Loucy (cell line): ENCODE measurements around the gene PC.

Source experiments
- H2AFZ ChIP-seq: fragments of 200-600 bp; sonication (generic); 2 replicates; pipeline ENCODE4 v1.6.0; 2016; ENCODE audit warnings: antibody characterized with exemption, mild to moderate bottlenecking, low read length, moderate library complexity
- H3F3A ChIP-seq: fragments of 200-600 bp; 2 replicates; pipeline ENCODE4 v1.6.0; 2016; ENCODE audit warnings: antibody characterized with exemption, low read depth, mild to moderate bottlenecking
- H3K27me3 ChIP-seq: fragments of 200-600 bp; sonication (generic); 2 replicates; pipeline ENCODE4 v1.6.1; 2014; ENCODE audit warnings: low read length, mild to moderate bottlenecking; ENCODE audit not compliant: insufficient read depth, poor library complexity, severe bottlenecking
- H3K36me3 ChIP-seq: fragments of 200-600 bp; sonication (generic); 2 replicates; pipeline ENCODE4 v1.6.1; 2016; ENCODE audit warnings: low read length; ENCODE audit not compliant: insufficient read depth
- H3K4me1 ChIP-seq: fragments of 200-600 bp; sonication (generic); 2 replicates; pipeline ENCODE4 v1.5.1; 2014; ENCODE audit warnings: low read length, mild to moderate bottlenecking; ENCODE audit not compliant: insufficient read depth, poor library complexity, severe bottlenecking
- H3K4me2 ChIP-seq: fragments of 200-600 bp; sonication (generic); 2 replicates; pipeline ENCODE4 v1.6.0; 2014; ENCODE audit warnings: antibody characterized with exemption, low read length, low read depth, mild to moderate bottlenecking; ENCODE audit not compliant: poor library complexity, severe bottlenecking
- H3K4me3 ChIP-seq: fragments of 200-600 bp; sonication (generic); 2 replicates; pipeline ENCODE4 v1.5.1; 2014; ENCODE audit warnings: low read length, mild to moderate bottlenecking, mixed read lengths; ENCODE audit not compliant: poor library complexity, severe bottlenecking
- H3K79me2 ChIP-seq: fragments of 200-600 bp; sonication (generic); 2 replicates; pipeline ENCODE4 v1.6.1; 2014; ENCODE audit warnings: low read length; ENCODE audit not compliant: insufficient read depth
- H3K9ac ChIP-seq: fragments of 200-600 bp; sonication (generic); 2 replicates; pipeline ENCODE4 v1.6.0; 2014; ENCODE audit warnings: mild to moderate bottlenecking, low read depth, low read length, moderate library complexity; ENCODE audit not compliant: poor library complexity, severe bottlenecking
- H3K9me2 ChIP-seq: fragments of 200-600 bp; sonication (generic); replicated peaks from 2 replicates; pipeline ENCODE4 v1.6.1; 2016; ENCODE audit warnings: low read depth, low read length, mixed read lengths
- H3K9me3 ChIP-seq: fragments of 200-600 bp; sonication (generic); 2 replicates; pipeline ENCODE4 v1.6.1; 2014; ENCODE audit warnings: mild to moderate bottlenecking, antibody characterized with exemption, low read length, low read depth; ENCODE audit not compliant: insufficient read depth
- H4K20me1 ChIP-seq: fragments of 200-600 bp; sonication (generic); 2 replicates; pipeline ENCODE4 v1.6.0; 2014; ENCODE audit warnings: antibody characterized with exemption, low read length, mild to moderate bottlenecking; ENCODE audit not compliant: insufficient read depth, poor library complexity, severe bottlenecking
- EZH2phosphoT487 ChIP-seq: fragments of 200-600 bp; IDR thresholded peaks from 2 replicates; pipeline ENCODE4 v1.6.1; 2018; ENCODE audit warnings: antibody characterized with exemption, mild to moderate bottlenecking, moderate library complexity, borderline replicate concordance
- TF ChIP-seq, protein P1 (sequence below): fragments of 200-600 bp; sonication (generic); conservative IDR thresholded peaks from 2 replicates; pipeline ENCODE4 v1.5.1; 2014; ENCODE audit warnings: mild to moderate bottlenecking, antibody characterized with exemption, low read length

PC gene

DNA sequence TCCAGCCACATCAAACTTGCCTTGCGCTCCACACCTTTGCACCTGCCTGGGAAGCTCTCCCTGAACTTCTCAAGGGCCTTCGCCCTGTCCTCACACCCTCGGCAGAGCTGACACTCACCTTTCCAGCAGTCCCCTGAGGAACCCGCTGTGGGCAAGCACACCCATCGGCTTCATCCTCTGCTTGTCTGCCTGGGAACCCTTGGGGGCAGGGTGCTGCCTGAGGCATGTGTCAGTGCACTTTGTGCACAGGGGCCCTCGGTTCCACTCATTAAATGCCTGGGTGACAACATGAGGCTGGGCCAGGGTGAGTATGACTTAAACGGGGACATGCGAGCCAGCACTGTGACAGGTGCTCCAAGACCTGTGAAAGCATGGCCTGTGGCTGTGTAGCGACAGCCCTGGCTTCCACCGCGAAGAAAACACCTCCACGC lies 103.9 kb downstream of the PC start:
- Histone ChIP-seq H3K4me3 (no peak overlapping the region), H3K9me2 (no peaks in the 10 kb centered on the region), H4K20me1 (peaks cover 5% of the 10 kb centered on the region), H3K9ac (no peak overlapping the region), H3K4me1 (peaks cover 21% of the 10 kb centered on the region), H3K4me2 (no peak overlapping the region), H3F3A (no peaks in the 10 kb centered on the region), H2AFZ (no peak overlapping the region), H3K36me3 (no peaks in the 10 kb centered on the region), H3K79me2 (peaks cover 32% of the 10 kb centered on the region), H3K9me3 (no peaks in the 10 kb centered on the region), H3K27me3 (no peaks in the 10 kb centered on the region)
- TF ChIP-seq EZH2phosphoT487 = no peak
- TF ChIP-seq, protein P1, sequence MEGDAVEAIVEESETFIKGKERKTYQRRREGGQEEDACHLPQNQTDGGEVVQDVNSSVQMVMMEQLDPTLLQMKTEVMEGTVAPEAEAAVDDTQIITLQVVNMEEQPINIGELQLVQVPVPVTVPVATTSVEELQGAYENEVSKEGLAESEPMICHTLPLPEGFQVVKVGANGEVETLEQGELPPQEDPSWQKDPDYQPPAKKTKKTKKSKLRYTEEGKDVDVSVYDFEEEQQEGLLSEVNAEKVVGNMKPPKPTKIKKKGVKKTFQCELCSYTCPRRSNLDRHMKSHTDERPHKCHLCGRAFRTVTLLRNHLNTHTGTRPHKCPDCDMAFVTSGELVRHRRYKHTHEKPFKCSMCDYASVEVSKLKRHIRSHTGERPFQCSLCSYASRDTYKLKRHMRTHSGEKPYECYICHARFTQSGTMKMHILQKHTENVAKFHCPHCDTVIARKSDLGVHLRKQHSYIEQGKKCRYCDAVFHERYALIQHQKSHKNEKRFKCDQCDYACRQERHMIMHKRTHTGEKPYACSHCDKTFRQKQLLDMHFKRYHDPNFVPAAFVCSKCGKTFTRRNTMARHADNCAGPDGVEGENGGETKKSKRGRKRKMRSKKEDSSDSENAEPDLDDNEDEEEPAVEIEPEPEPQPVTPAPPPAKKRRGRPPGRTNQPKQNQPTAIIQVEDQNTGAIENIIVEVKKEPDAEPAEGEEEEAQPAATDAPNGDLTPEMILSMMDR = no peak

DNA sequence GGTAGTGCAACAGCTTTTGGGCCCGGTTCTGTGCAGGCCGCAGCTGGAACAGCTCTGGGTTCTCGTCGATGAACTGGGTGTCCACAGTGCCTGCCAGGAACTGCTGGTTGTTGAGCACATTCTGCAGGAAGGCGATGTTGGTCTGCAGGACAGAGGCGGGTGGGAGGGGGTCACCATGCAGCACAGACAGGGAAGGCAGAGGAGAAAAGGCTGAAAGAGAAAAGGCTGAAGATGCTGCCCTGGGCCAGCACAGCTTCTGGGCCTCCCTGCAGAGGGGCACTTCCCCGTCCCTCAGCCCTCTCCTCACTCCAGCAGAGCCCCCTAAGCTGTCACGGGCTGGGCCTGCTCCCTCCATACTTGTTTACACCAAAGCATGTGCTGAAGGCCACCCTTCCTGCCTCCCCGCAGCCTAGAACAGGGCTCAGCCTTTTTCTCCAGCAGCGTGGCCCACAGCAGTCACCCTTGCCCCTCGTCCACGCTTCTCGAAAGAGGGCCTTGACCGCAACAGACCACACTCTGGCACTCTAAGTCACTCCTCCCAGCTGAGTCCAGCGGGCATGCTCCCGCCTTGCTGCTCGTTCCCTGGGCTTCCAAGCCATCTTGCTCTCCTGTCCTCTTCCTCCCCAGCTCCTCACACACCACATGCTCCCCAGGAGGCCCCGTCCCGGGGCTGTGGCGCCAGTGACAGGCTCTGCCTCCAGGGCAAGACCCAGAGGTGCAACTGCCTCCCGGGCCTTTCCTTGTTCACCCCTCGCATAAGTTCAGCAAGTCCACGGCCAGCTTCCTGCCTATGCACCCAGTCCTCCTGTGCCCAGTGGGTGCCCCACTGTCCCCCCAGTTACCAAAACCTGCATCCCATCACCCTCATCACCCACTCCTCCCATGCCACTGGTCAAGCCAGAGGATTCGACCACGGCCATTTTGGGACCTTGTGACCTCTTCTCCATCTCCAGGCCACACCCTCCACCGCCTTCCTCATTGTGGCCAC lies 104.6 kb downstream of the PC start:
- H3K4me1 ChIP-seq = peaks cover 21% of the 10 kb centered on the region
- H3K9me3 ChIP-seq = no peaks in the 10 kb centered on the region
- H3K9me2 ChIP-seq = no peaks in the 10 kb centered on the region
- no peaks in the 10 kb centered on the region for H3K27me3 ChIP-seq
- peaks cover 6% of the 10 kb centered on the region; the same call in 1 of the 2 replicates for H3K36me3 ChIP-seq
- H3K4me3 ChIP-seq = no peak overlapping the region
- no peak overlapping the region for H3K9ac ChIP-seq
- H3K79me2 ChIP-seq = peaks cover 25% of the 10 kb centered on the region
- peaks cover 5% of the 10 kb centered on the region for H4K20me1 ChIP-seq
- no peak overlapping the region for H3K4me2 ChIP-seq
- TF ChIP-seq, protein P1 = no peak
- TF ChIP-seq EZH2phosphoT487 = no peak
- H2AFZ ChIP-seq = no peak overlapping the region
- H3F3A ChIP-seq = no peaks in the 10 kb centered on the region

DNA sequence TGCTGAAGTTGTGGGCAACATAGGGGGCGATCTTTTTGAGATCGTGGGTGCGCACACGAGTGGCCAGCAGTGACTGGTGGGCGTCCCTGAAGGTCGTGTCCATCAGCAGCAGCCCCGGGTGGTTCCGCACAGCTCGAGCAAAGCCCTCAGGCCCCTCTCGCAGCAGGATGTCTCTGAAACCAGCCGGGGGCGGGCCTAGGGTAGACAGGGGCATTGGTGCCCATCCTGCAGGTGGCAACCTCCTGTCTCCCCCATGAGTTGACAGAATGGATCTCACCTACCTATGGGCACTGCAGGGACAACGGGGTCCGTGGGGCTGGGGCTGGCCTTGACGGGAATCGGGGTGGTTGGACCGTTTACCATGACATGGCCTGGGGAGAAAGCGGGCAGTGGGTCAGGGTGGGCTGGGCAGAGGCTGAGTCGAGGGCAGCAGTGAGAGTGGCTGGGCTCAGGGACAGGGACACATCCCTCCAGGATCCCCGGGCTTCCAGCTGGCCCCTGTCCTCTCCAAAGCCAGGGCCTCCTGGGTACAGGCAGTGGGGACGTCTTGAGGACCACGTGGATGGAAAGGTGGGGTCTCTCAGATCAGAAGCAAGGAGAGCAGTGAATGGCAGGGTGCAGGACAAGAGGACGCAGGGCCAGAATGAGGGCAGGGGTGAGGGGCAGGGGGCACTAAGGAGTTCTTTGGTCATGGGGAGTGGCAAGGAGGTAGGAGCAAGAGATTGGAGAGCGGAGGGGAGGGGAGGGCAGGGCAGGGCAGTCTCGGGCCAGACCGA lies 105.5 kb downstream of the PC start:
- no peaks in the 10 kb centered on the region for H3K9me3 ChIP-seq
- H3K9me2 ChIP-seq = no peaks in the 10 kb centered on the region
- H2AFZ ChIP-seq = no peak overlapping the region
- no peak overlapping the region for H3K9ac ChIP-seq
- H3F3A ChIP-seq = no peaks in the 10 kb centered on the region
- H4K20me1 ChIP-seq = no peaks in the 10 kb centered on the region
- peaks cover 16% of the 10 kb centered on the region for H3K79me2 ChIP-seq
- TF ChIP-seq, protein P1 = no peak; the same call in 1 of the 2 replicates
- no peak for TF ChIP-seq EZH2phosphoT487
- no peaks in the 10 kb centered on the region for H3K27me3 ChIP-seq
- H3K36me3 ChIP-seq = peaks cover 10% of the 10 kb centered on the region; the same call in 1 of the 2 replicates
- H3K4me3 ChIP-seq = no peak overlapping the region
- H3K4me2 ChIP-seq = no peak overlapping the region
- H3K4me1 ChIP-seq = peaks cover 19% of the 10 kb centered on the region
